ENCODE measurements around the gene GABRG2.

Gene GABRG2

GRCh38 chr5:162091336-162091735, 23.8 kb downstream of the GABRG2 start:
- TF ChIP-seq EZH2phosphoT487 (IDR thresholded peaks at IDR 0.05; ENCODE audit: borderline replicate concordance), result no peak
- no peak for TF ChIP-seq CTCF (conservative IDR thresholded peaks at IDR 0.05; ENCODE audit: low read length)
- Histone ChIP-seq H4K20me1 (ENCODE audit: insufficient read depth, low read length, poor library complexity, severe bottlenecking) (no peaks in the 10 kb centered on the region), H3K4me1 (ENCODE audit: insufficient read depth, low read length, poor library complexity, severe bottlenecking) (no peaks in the 10 kb centered on the region), H3K4me3 (ENCODE audit: low read length, poor library complexity, severe bottlenecking) (no peak overlapping the region), H2AFZ (ENCODE audit: low read length) (no peak overlapping the region), H3K9me3 (ENCODE audit: insufficient read depth, low read depth, low read length) (no peaks in the 10 kb centered on the region), H3K36me3 (ENCODE audit: insufficient read depth, low read length) (no peaks in the 10 kb centered on the region), H3K9ac (ENCODE audit: low read depth, low read length, poor library complexity, severe bottlenecking) (no peak overlapping the region), H3K79me2 (ENCODE audit: insufficient read depth, low read length) (no peaks in the 10 kb centered on the region), H3K9me2 (replicated peaks; ENCODE audit: low read depth, low read length) (no peaks in the 10 kb centered on the region), H3F3A (ENCODE audit: low read depth) (no peaks in the 10 kb centered on the region), H3K4me2 (ENCODE audit: low read depth, low read length, poor library complexity, severe bottlenecking) (no peak overlapping the region), H3K27me3 (ENCODE audit: insufficient read depth, low read length, poor library complexity, severe bottlenecking) (no peaks in the 10 kb centered on the region)

- Histone ChIP-seq H3K4me2 (ENCODE audit: low read depth, low read length, poor library complexity, severe bottlenecking) (no peak overlapping the region), H3F3A (ENCODE audit: low read depth) (no peaks in the 10 kb centered on the region)
These were observed 28.9 kb downstream of the GABRG2 start for GRCh38 chr5:162096448-162096847.

DNA sequence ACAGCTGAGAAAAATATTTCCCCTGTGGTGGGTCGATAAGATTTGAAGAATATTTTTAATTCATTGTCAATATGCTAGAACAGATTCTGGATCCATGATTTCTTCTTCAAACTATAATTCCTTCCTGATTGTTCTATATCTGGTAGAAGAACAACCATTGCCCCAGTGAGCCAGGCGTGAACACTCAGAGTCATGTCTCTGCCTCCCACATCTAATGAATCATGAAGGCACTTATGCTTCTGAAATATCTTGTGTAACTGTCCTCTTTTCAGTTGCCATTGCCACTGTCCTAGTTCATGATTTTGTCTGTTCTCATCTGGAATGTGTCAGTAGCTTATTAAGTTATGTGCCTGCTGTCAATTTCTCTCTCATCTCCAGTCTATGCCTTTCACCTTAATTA, 40.0 kb downstream of the GABRG2 start:
- Histone ChIP-seq H3K9me3 (ENCODE audit: insufficient read depth, low read depth, low read length) (no peaks in the 10 kb centered on the region), H3K27me3 (ENCODE audit: insufficient read depth, low read length, poor library complexity, severe bottlenecking) (no peaks in the 10 kb centered on the region), H3K4me3 (ENCODE audit: low read length, poor library complexity, severe bottlenecking) (no peak overlapping the region), H3K4me1 (ENCODE audit: insufficient read depth, low read length, poor library complexity, severe bottlenecking) (no peaks in the 10 kb centered on the region), H2AFZ (ENCODE audit: low read length) (no peak overlapping the region), H3K4me2 (ENCODE audit: low read depth, low read length, poor library complexity, severe bottlenecking) (no peak overlapping the region), H4K20me1 (ENCODE audit: insufficient read depth, low read length, poor library complexity, severe bottlenecking) (no peaks in the 10 kb centered on the region), H3K9me2 (replicated peaks; ENCODE audit: low read depth, low read length) (no peaks in the 10 kb centered on the region), H3K9ac (ENCODE audit: low read depth, low read length, poor library complexity, severe bottlenecking) (no peak overlapping the region), H3F3A (ENCODE audit: low read depth) (no peaks in the 10 kb centered on the region), H3K79me2 (ENCODE audit: insufficient read depth, low read length) (no peaks in the 10 kb centered on the region), H3K36me3 (ENCODE audit: insufficient read depth, low read length) (no peaks in the 10 kb centered on the region)
- TF ChIP-seq EZH2phosphoT487 (IDR thresholded peaks at IDR 0.05; ENCODE audit: borderline replicate concordance), result no peak
- TF ChIP-seq CTCF (conservative IDR thresholded peaks at IDR 0.05; ENCODE audit: low read length), result no peak

More at GRCh38 chr5:162096448-162096847, 28.9 kb downstream of the GABRG2 start:
- no peak overlapping the region for H2AFZ ChIP-seq (ENCODE audit: low read length)
- no peaks in the 10 kb centered on the region for H3K27me3 ChIP-seq (ENCODE audit: insufficient read depth, low read length, poor library complexity, severe bottlenecking)
- H3K9me3 ChIP-seq (ENCODE audit: insufficient read depth, low read depth, low read length), result no peaks in the 10 kb centered on the region
- H3K9ac ChIP-seq (ENCODE audit: low read depth, low read length, poor library complexity, severe bottlenecking), result no peak overlapping the region
- H3K9me2 ChIP-seq (replicated peaks; ENCODE audit: low read depth, low read length), result no peaks in the 10 kb centered on the region
- no peak for TF ChIP-seq EZH2phosphoT487 (IDR thresholded peaks at IDR 0.05; ENCODE audit: borderline replicate concordance)
- no peak for TF ChIP-seq CTCF (conservative IDR thresholded peaks at IDR 0.05; ENCODE audit: low read length)
- no peaks in the 10 kb centered on the region for H3K36me3 ChIP-seq (ENCODE audit: insufficient read depth, low read length)
- no peaks in the 10 kb centered on the region for H4K20me1 ChIP-seq (ENCODE audit: insufficient read depth, low read length, poor library complexity, severe bottlenecking)
- H3K79me2 ChIP-seq (ENCODE audit: insufficient read depth, low read length), result no peaks in the 10 kb centered on the region
- no peak overlapping the region for H3K4me3 ChIP-seq (ENCODE audit: low read length, poor library complexity, severe bottlenecking)
- no peaks in the 10 kb centered on the region for H3K4me1 ChIP-seq (ENCODE audit: insufficient read depth, low read length, poor library complexity, severe bottlenecking)

Data from Loucy (cell line).